ENCODE data around the gene ACP1. TPM values are rescaled to one million over a fixed set of nuclear protein-coding genes. Genes with fewer than 3 reads are reported as not detected.

The ACP1 gene
- total and polyA plus RNA-seq, 2 of the 8 experiments (the other 6 are each of a cell fraction or from before 2014, with no cell fraction given): 115 to 155 TPM

- Histone ChIP-seq H2BK5ac (ENCODE audit: low read depth, low read length) (no peak overlapping the region), H2BK120ac (replicated peaks; ENCODE audit: low read depth, low read length) (no peak overlapping the region), H3K9ac (replicated peaks in 1 of 4; ENCODE audit: extremely low read depth in 1 of 4, low read depth in 3 of 4, low read length in 3 of 4) (no peak overlapping the region), H2AK5ac (ENCODE audit: low read depth, low read length) (no peak overlapping the region), H3K56ac (replicated peaks; ENCODE audit: insufficient read length, low read depth, low read length) (no peak overlapping the region), H3K23me2 (ENCODE audit: low read depth, low read length) (no peaks in the 10 kb centered on the region), H3K4me2 (ENCODE audit: insufficient read depth in 1 of 2, low read depth in 2 of 2, low read length in 2 of 2) (no peak overlapping the region), H3K79me2 (ENCODE audit: control insufficient read depth in 1 of 2, insufficient read depth in 2 of 2, low read length in 2 of 2) (no peaks in the 10 kb centered on the region), H4K91ac (replicated peaks; ENCODE audit: insufficient read length, low read length) (no peak overlapping the region), H3K4me1 (replicated peaks in 1 of 4; ENCODE audit: control insufficient read depth in 3 of 4, insufficient read depth in 4 of 4, low read length in 3 of 4) (peaks cover 0 to 3% (median 2%) of the 10 kb centered on the region in 4 experiments; a peak in 6 of 7 replicates), H3K23ac (ENCODE audit: insufficient read length) (no peak overlapping the region), H3K4me3 (ENCODE audit: extremely low read depth in 1 of 4, insufficient read depth in 2 of 4, low read depth in 3 of 4, low read length in 4 of 4) (no peak overlapping the region), H2BK20ac (ENCODE audit: low read length) (no peak overlapping the region), H3K36me3 (ENCODE audit: control insufficient read depth in 2 of 4, insufficient read depth in 4 of 4, low read length in 3 of 4) (no peaks in the 10 kb centered on the region), H3K9me3 (ENCODE audit: insufficient read depth in 2 of 2, low read depth in 1 of 2, low read length in 1 of 2) (no peaks in the 10 kb centered on the region), H3K18ac (ENCODE audit: extremely low read depth, low read length) (no peak overlapping the region), H2AFZ (ENCODE audit: low read length) (no peak overlapping the region), H4K5ac (ENCODE audit: insufficient read length, low read depth, low read length) (no peak overlapping the region), H3K4ac (replicated peaks; ENCODE audit: insufficient read length, low read depth, low read length) (no peak overlapping the region), H3K27me3 (replicated peaks in 1 of 4; ENCODE audit: control insufficient read depth in 3 of 4, extremely low read depth in 1 of 4, insufficient read depth in 3 of 4, low read length in 3 of 4) (no peaks in the 10 kb centered on the region), H4K20me1 (replicated peaks in 1 of 2; ENCODE audit: control insufficient read depth in 1 of 2, insufficient read depth in 2 of 2, low read length in 2 of 2) (no peaks in the 10 kb centered on the region), H2BK12ac (ENCODE audit: low read depth, low read length) (no peak overlapping the region), H3K27ac (ENCODE audit: low read depth, low read length) (no peak overlapping the region), H3K79me1 (ENCODE audit: low read depth, low read length) (no peaks in the 10 kb centered on the region; the same call in 1 of the 2 replicates), H2BK15ac (ENCODE audit: low read length) (no peak overlapping the region), H4K8ac (ENCODE audit: extremely low read depth, insufficient read depth, low read length) (no peak overlapping the region), H3K14ac (ENCODE audit: insufficient read length) (no peak overlapping the region)
- TF ChIP-seq ASH2L (IDR thresholded peaks at IDR 0.05; ENCODE audit: low read length): no peak
- ChIA-PET POLR2A (ENCODE audit: partially characterized antibody) (interaction anchor here (0.9 to 1.0 kb wide), 3 partner anchors 27 to 62 kb away, joined by 3 read pairs; partner anchors contain the start of gene SH3YL1), CTCF (ENCODE audit: partially characterized antibody) (interaction anchor here (0.7 to 5.4 kb wide), 6 partner anchors 12 to 199 kb away, joined by 3 to 38 read pairs (median 4); no protein-coding TSS in a partner anchor)
- FAIRE-seq: no peak
- 93% methylated on average over 6 of the region's 6 CpGs; no CpG with 5 or more reads in 1 of the 2 experiments for WGBS, 2 experiments (ENCODE audit: extremely low coverage in 1 of 2, insufficient coverage in 1 of 2, insufficient read length in 1 of 2, insufficient replicate concordance in 2 of 2, low coverage in 1 of 2, low lambda C conversion rate in 2 of 2, missing lambda C conversion rate in 1 of 2)
- DNase-seq (ENCODE audit: low read depth in 1 of 2, low spot score in 2 of 2): no peak
Observed at GRCh38 chr2:236993-237539, 27.7 kb upstream of the ACP1 start.

Measured in H1 (cell line).